PFSK-1 (cell line): Measurements from ENCODE around the gene CCDC138.

Experiments used
- FOXP2 ChIP-seq: optimal IDR thresholded peaks from 2 replicates; pipeline ENCODE3; 2011; ENCODE audit warnings: borderline replicate concordance, control low read depth, inconsistent platforms; ENCODE audit not compliant: insufficient read depth; ENCODE audit errors: extremely low read length, extremely low read depth
- POLR2AphosphoS5 ChIP-seq: IDR thresholded peaks from 2 replicates; pipeline ENCODE4 v1.6.1; 2012; ENCODE audit warnings: low read depth, mild to moderate bottlenecking, control low read depth, low read length, moderate library complexity
- SIN3A ChIP-seq: IDR thresholded peaks from 2 replicates; pipeline ENCODE4 v1.6.1; 2012; ENCODE audit warnings: mild to moderate bottlenecking, low read length, moderate library complexity, borderline replicate concordance; ENCODE audit not compliant: insufficient read depth
- TAF1 ChIP-seq: IDR thresholded peaks from 2 replicates; pipeline ENCODE4 v1.6.1; 2012; ENCODE audit warnings: low read length, control low read depth, borderline replicate concordance; ENCODE audit not compliant: insufficient read depth
- TF ChIP-seq, protein P1 (sequence below), 2 experiments: IDR thresholded peaks; 2 replicates each; pipeline versions ENCODE4 v1.6.1 to v1.8.0; 2011 to 2012; ENCODE audit warnings: low read depth in 2 of 2, low read length in 2 of 2, control low read depth in 1 of 2, inconsistent platforms in 1 of 2, mild to moderate bottlenecking in 1 of 2, moderate library complexity in 1 of 2; ENCODE audit not compliant: insufficient read depth in 1 of 2

Gene CCDC138

DNA sequence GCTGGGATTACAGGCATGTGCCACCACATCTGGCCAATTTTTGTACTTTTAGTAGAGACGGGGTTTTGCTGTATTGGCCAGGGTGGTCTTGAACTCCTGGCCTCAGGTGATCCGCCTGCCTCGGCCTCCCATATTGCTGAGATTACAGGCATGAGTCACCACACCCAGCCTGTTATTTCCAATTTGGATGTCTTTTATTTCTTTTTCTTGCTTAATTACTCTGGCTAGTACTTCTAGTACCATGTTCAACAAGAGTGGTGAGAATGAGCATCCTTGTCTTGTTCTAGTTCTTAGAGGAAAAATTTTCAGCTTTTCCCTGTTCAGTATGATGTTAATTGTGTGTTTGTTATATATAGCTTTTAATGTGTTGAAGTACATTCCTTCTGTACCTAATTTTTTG, 23.4 kb downstream of the CCDC138 start:
- TF ChIP-seq, protein P1, sequence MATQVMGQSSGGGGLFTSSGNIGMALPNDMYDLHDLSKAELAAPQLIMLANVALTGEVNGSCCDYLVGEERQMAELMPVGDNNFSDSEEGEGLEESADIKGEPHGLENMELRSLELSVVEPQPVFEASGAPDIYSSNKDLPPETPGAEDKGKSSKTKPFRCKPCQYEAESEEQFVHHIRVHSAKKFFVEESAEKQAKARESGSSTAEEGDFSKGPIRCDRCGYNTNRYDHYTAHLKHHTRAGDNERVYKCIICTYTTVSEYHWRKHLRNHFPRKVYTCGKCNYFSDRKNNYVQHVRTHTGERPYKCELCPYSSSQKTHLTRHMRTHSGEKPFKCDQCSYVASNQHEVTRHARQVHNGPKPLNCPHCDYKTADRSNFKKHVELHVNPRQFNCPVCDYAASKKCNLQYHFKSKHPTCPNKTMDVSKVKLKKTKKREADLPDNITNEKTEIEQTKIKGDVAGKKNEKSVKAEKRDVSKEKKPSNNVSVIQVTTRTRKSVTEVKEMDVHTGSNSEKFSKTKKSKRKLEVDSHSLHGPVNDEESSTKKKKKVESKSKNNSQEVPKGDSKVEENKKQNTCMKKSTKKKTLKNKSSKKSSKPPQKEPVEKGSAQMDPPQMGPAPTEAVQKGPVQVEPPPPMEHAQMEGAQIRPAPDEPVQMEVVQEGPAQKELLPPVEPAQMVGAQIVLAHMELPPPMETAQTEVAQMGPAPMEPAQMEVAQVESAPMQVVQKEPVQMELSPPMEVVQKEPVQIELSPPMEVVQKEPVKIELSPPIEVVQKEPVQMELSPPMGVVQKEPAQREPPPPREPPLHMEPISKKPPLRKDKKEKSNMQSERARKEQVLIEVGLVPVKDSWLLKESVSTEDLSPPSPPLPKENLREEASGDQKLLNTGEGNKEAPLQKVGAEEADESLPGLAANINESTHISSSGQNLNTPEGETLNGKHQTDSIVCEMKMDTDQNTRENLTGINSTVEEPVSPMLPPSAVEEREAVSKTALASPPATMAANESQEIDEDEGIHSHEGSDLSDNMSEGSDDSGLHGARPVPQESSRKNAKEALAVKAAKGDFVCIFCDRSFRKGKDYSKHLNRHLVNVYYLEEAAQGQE (IDR thresholded peaks at IDR 0.05; ENCODE audit: insufficient read depth in 1 of 2, low read depth in 2 of 2, low read length in 2 of 2) = no peak
- TF ChIP-seq TAF1 (no peak), SIN3A (no peak), FOXP2 (no peak), POLR2AphosphoS5 (no peak)

DNA sequence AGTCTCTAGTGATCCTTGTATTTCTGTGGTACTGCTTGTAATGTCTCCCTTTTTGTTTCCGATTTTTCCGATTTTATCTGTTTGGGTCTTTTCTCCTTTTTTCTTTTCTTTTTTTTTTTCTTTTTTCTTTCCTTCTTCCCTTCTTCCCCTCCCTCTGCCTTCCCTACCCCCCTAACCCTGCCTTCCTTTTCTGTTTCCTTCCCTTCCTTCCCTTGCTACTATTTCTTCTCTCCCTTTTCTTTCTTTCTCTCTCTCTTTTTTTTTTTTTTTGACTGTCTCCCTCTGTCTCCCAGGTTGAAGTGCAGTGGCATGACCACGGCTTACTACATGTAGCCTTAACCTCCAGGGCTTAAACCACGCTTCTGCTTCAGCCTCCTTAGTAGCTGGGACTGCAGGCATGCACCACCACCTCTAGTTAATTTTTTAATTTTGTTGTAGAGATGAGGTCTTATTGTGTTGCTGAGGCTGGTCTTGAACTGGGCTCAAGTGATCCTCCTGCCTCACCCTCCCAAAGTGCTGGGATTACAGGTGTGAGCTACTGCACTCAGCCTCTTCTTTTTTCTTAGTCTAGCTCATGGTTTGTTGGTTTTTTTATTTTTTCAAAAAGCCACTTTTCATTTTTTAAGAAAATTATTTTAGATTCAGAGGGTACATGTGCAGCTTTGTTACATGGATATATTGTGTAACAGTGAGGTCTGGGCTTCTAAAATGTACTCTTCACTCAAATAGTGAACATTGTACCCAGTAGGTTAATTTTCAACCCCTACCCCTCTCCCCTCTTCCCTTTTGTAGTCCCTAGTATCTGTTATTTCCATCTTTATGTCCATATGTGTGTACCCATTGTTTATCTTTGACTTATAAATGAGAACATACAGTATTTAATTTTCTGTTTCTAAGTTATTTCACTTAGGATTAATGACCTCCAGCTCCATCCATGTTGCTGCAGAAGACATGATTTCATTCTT, 24.7 kb downstream of the CCDC138 start:
- TF ChIP-seq FOXP2 = no peak
- TF ChIP-seq, protein P1 (IDR thresholded peaks at IDR 0.05; ENCODE audit: insufficient read depth in 1 of 2, low read depth in 2 of 2, low read length in 2 of 2) = no peak
- no peak for TF ChIP-seq TAF1
- no peak for TF ChIP-seq POLR2AphosphoS5
- TF ChIP-seq SIN3A = no peak

DNA sequence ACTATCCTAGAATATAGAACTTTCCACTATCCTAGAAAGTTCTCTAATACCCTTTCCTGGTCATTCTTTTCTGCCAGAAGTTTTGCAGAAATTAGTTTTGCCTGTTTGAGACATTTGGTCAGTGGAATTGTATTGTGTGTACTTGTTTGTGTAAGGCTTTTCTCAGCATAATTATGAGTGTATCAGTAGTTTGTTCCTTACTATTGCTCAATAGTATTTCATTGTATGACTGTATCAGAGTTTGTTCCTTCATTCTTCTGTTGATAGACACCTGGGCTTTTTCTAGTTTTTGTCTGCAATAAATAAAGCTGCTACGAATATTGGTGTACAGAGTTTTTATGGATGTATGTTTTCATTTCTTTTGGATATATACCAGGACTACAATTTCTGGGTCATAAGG, 27.2 kb downstream of the CCDC138 start:
- TF ChIP-seq FOXP2 (no peak), SIN3A (no peak), POLR2AphosphoS5 (no peak), TAF1 (no peak)
- TF ChIP-seq, protein P1 (IDR thresholded peaks at IDR 0.05; ENCODE audit: insufficient read depth in 1 of 2, low read depth in 2 of 2, low read length in 2 of 2) = no peak

DNA sequence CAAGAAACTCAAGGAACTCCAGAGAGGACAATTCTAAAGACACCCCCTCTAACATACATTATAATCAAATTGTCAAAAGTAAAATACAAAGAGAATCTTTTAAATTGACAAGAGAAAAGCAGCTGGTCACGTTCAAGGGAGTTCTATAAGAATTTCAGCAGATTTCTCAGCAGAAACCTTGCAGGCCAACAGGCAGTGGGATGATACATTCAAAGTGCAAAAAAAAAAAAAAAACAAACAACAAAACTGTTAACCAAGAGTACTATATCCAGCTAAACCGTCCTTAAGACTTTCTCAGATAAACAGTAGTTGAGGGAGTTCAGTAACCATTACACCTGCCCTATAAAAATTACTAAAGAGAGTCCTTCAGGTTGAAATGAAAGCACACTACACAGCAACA, 33.9 kb downstream of the CCDC138 start:
- no peak for TF ChIP-seq FOXP2
- no peak for TF ChIP-seq SIN3A
- no peak for TF ChIP-seq POLR2AphosphoS5
- TF ChIP-seq, protein P1 (IDR thresholded peaks at IDR 0.05; ENCODE audit: insufficient read depth in 1 of 2, low read depth in 2 of 2, low read length in 2 of 2) = no peak
- TF ChIP-seq TAF1 = no peak
